PC-9 (cell line): Measurements from ENCODE around the gene COG4. TPM values are rescaled to one million over a fixed set of nuclear protein-coding genes. Genes with fewer than 3 reads are reported as not detected.

ENCODE experiments used
- BruUV-seq: library from RNA; stranded (reverse); fragments of 400-500 nt; replicated peaks from 2 replicates; lab custom pipeline; 2021; lab: Mats Ljungman, UMichigan
- CTCF ChIA-PET: fragments of 300-600 bp; sonication (Branson Sonifier 250); formaldehyde crosslinking; loops from one replicate; lab custom pipeline; 2022; ENCODE audit warnings: antibody characterized with exemption; lab: Charles Lee
- POLR2A ChIA-PET: fragments of 300-600 bp; sonication (Branson Sonifier 250); formaldehyde crosslinking; loops from one replicate; lab custom pipeline; 2022; ENCODE audit warnings: antibody characterized with exemption; ENCODE audit not compliant: unreplicated experiment; lab: Charles Lee
- DNase-seq, 2 experiments: peaks; one replicate each; pipeline versions ENCODE4 v3.0.0 to v3.0.0-alpha.2; 2015 to 2022; ENCODE audit warnings: mixed read lengths in 1 of 2
- H2AFZ ChIP-seq: fragments of 200-600 bp; sonication (generic); 2 replicates; pipeline ENCODE4 v1.8.1; 2017; ENCODE audit warnings: antibody characterized with exemption
- H3F3A ChIP-seq: fragments of 200-600 bp; sonication (generic); 2 replicates; pipeline ENCODE4 v1.8.1; 2017; ENCODE audit warnings: antibody characterized with exemption, mild to moderate bottlenecking, low read depth; ENCODE audit not compliant: insufficient read depth
- H3K27ac ChIP-seq: fragments of 200-600 bp; sonication (generic); 2 replicates; pipeline ENCODE4 v1.6.1; 2016; ENCODE audit warnings: mixed run types
- H3K27me3 ChIP-seq: fragments of 200-600 bp; sonication (generic); 2 replicates; pipeline ENCODE4 v1.6.1; 2016; ENCODE audit warnings: low read depth, mixed run types; ENCODE audit not compliant: insufficient read depth
- H3K36me3 ChIP-seq: fragments of 200-600 bp; sonication (generic); 2 replicates; pipeline ENCODE4 v1.6.1; 2016; ENCODE audit warnings: low read depth, mixed run types
- H3K4me1 ChIP-seq: fragments of 200-600 bp; sonication (generic); replicated peaks from 2 replicates; pipeline ENCODE4 v1.6.1; 2016; ENCODE audit warnings: mixed run types; ENCODE audit not compliant: insufficient read depth
- H3K4me2 ChIP-seq: fragments of 200-600 bp; sonication (generic); 2 replicates; pipeline ENCODE4 v1.6.1; 2017; ENCODE audit warnings: mixed run types
- H3K4me3 ChIP-seq: fragments of 200-600 bp; sonication (generic); 2 replicates; pipeline ENCODE4 v1.6.1; 2016; ENCODE audit warnings: mixed run types
- H3K79me2 ChIP-seq: fragments of 200-600 bp; sonication (generic); 2 replicates; pipeline ENCODE4 v1.6.1; 2017; ENCODE audit warnings: low read depth, mixed run types
- H3K9me2 ChIP-seq: fragments of 200-600 bp; sonication (generic); 2 replicates; pipeline ENCODE4 v1.8.1; 2017; ENCODE audit warnings: mild to moderate bottlenecking; ENCODE audit not compliant: insufficient read depth
- H3K9me3 ChIP-seq: fragments of 200-600 bp; sonication (generic); 2 replicates; pipeline ENCODE4 v1.8.1; 2016; ENCODE audit warnings: low read depth; ENCODE audit not compliant: insufficient read depth
- H4K20me1 ChIP-seq: fragments of 200-600 bp; sonication (generic); 2 replicates; pipeline ENCODE4 v1.8.1; 2017; ENCODE audit not compliant: insufficient read depth
- CTCF ChIP-seq: fragments of 200-600 bp; sonication (generic); conservative IDR thresholded peaks from 2 replicates; pipeline ENCODE4 v1.6.1; 2017; ENCODE audit warnings: mixed run types, antibody characterized with exemption, mild to moderate bottlenecking, moderate library complexity
- EZH2 ChIP-seq: fragments of 200-600 bp; sonication (generic); IDR thresholded peaks from 2 replicates; pipeline ENCODE4 v1.8.0; 2017; ENCODE audit warnings: antibody characterized with exemption, low read depth
- intact Hi-C: fragments of 100-400 bp; cut with micrococcal nuclease; formaldehyde crosslinking; loops from one replicate; pipeline ENCODE4 v1.10.0; 2022; ENCODE audit not compliant: unreplicated experiment
- total RNA-seq: library from RNA; stranded (reverse); gene quantifications from 2 replicates; pipeline ENCODE4 v1.2.3, GENCODE V29; 2021

The COG4 gene
- total RNA-seq, 1 experiment from 2014 or later, result 61.1 TPM

GRCh38 chr16:70475054-70475871 is 48.1 kb downstream of the COG4 start:
- Histone ChIP-seq H3K79me2 (no peaks in the 10 kb centered on the region), H3K27me3 (no peaks in the 10 kb centered on the region), H3K27ac (peak overlapping the region; percentile 40; the same call in 1 of the 2 replicates), H2AFZ (no peak overlapping the region), H3K4me1 (peaks cover 30% of the 10 kb centered on the region), H4K20me1 (no peaks in the 10 kb centered on the region), H3K9me3 (no peaks in the 10 kb centered on the region), H3F3A (peaks cover 17% of the 10 kb centered on the region), H3K4me2 (no peak overlapping the region), H3K36me3 (0 out of 2 replicates have a peak, but pooled peaks cover 3% of the 10 kb centered on the region), H3K4me3 (no peak overlapping the region), H3K9me2 (no peaks in the 10 kb centered on the region)
- peak in 1 of 2 experiments; percentile 15 for DNase-seq
- intact Hi-C loops, result no loop called here
- POLR2A ChIA-PET, result no interaction called here
- BruUV-seq, result no TSS peak
- CTCF ChIA-PET, result no interaction called here
- TF ChIP-seq EZH2 (no peak), CTCF (no peak)

- BruUV-seq, result no TSS peak
- no peaks in the 10 kb centered on the region for H3K27me3 ChIP-seq
- H3K36me3 ChIP-seq, result no peaks in the 10 kb centered on the region
- H3K4me3 ChIP-seq, result no peak overlapping the region
- no peak overlapping the region for H2AFZ ChIP-seq
- no peak for DNase-seq
- H3K4me2 ChIP-seq, result no peak overlapping the region
- peaks cover 17% of the 10 kb centered on the region for H3F3A ChIP-seq
- no peak overlapping the region for H3K27ac ChIP-seq
- H3K9me2 ChIP-seq, result no peaks in the 10 kb centered on the region
- H3K9me3 ChIP-seq, result no peaks in the 10 kb centered on the region
- intact Hi-C loops, result loop anchor here (5.0 kb wide), 1 partner anchor 77 kb away; no protein-coding TSS in a partner anchor
- CTCF ChIA-PET, result no interaction called here
- TF ChIP-seq EZH2 (no peak), CTCF (no peak)
- H4K20me1 ChIP-seq, result no peaks in the 10 kb centered on the region
- POLR2A ChIA-PET, result no interaction called here
- H3K4me1 ChIP-seq, result peaks cover 30% of the 10 kb centered on the region
- H3K79me2 ChIP-seq, result no peaks in the 10 kb centered on the region
These were observed 48.9 kb downstream of the COG4 start for GRCh38 chr16:70474320-70475053.

- no peak for DNase-seq
- Histone ChIP-seq H3K4me3 (no peak overlapping the region), H3K9me2 (no peaks in the 10 kb centered on the region), H3K4me2 (no peak overlapping the region), H3K27me3 (no peaks in the 10 kb centered on the region), H3K9me3 (no peaks in the 10 kb centered on the region), H3F3A (peaks cover 17% of the 10 kb centered on the region), H3K4me1 (peaks cover 30% of the 10 kb centered on the region), H3K36me3 (no peaks in the 10 kb centered on the region), H3K79me2 (no peaks in the 10 kb centered on the region), H3K27ac (no peak overlapping the region), H4K20me1 (no peaks in the 10 kb centered on the region), H2AFZ (no peak overlapping the region)
- ChIA-PET POLR2A (no interaction called here), CTCF (interaction anchor here (0.5 kb wide), 1 partner anchor 179 kb away, joined by 12 read pairs; no protein-coding TSS in a partner anchor)
- no peak for TF ChIP-seq CTCF
- no peak for TF ChIP-seq EZH2
- no TSS peak for BruUV-seq
- intact Hi-C loops, result loop anchor here (5.0 kb wide), 1 partner anchor 76 kb away; no protein-coding TSS in a partner anchor
These were observed 49.7 kb downstream of the COG4 start for GRCh38 chr16:70473446-70474319.
